ENCODE measurements around the gene DACH1.

- TF ChIP-seq, protein P1, sequence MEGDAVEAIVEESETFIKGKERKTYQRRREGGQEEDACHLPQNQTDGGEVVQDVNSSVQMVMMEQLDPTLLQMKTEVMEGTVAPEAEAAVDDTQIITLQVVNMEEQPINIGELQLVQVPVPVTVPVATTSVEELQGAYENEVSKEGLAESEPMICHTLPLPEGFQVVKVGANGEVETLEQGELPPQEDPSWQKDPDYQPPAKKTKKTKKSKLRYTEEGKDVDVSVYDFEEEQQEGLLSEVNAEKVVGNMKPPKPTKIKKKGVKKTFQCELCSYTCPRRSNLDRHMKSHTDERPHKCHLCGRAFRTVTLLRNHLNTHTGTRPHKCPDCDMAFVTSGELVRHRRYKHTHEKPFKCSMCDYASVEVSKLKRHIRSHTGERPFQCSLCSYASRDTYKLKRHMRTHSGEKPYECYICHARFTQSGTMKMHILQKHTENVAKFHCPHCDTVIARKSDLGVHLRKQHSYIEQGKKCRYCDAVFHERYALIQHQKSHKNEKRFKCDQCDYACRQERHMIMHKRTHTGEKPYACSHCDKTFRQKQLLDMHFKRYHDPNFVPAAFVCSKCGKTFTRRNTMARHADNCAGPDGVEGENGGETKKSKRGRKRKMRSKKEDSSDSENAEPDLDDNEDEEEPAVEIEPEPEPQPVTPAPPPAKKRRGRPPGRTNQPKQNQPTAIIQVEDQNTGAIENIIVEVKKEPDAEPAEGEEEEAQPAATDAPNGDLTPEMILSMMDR (IDR thresholded peaks at IDR 0.05) = no peak
- no peak for TF ChIP-seq POLR2A (IDR thresholded peaks at IDR 0.05)
These were observed 58.3 kb downstream of the DACH1 start for GRCh38 chr13:71808708-71809107.
